Smooth muscle cell (in vitro differentiated cells): Measurements from ENCODE around the gene PRRC2B. TPM values are rescaled to one million over a fixed set of nuclear protein-coding genes. Genes with fewer than 3 reads are reported as not detected.
"Not testable (repeated sequence)": the region's sequence is repeated elsewhere in the genome, so short reads cannot be mapped to it uniquely, and the experiment has no call there.

Experiments
- DNase-seq: peaks from one replicate; lab custom pipeline; 2025; ENCODE audit not compliant: unreplicated experiment; lab: John Stamatoyannopoulos, UW
- H2AFZ ChIP-seq: fragments of 200-600 bp; sonication (generic); 2 replicates; pipeline ENCODE4 v1.6.0; 2016; ENCODE audit warnings: antibody characterized with exemption, low read depth, mild to moderate bottlenecking
- H3F3A ChIP-seq: fragments of 200-600 bp; sonication (generic); 2 replicates; pipeline ENCODE4 v1.6.0; 2017; ENCODE audit warnings: antibody characterized with exemption, low read depth
- H3K27ac ChIP-seq: fragments of 200-600 bp; sonication (generic); 2 replicates; pipeline ENCODE4 v1.5.1; 2016; ENCODE audit warnings: low read depth, mild to moderate bottlenecking
- H3K27me3 ChIP-seq: fragments of 200-600 bp; sonication (generic); 2 replicates; pipeline ENCODE4 v1.6.1; 2016; ENCODE audit warnings: low read depth, mild to moderate bottlenecking
- H3K36me3 ChIP-seq: fragments of 200-600 bp; sonication (generic); 2 replicates; pipeline ENCODE4 v1.5.1; 2016; ENCODE audit warnings: low read depth
- H3K4me1 ChIP-seq: fragments of 200-600 bp; sonication (generic); 2 replicates; pipeline ENCODE4 v1.5.1; 2016; ENCODE audit warnings: low read depth
- H3K4me2 ChIP-seq: fragments of 200-600 bp; sonication (generic); 2 replicates; pipeline ENCODE4 v1.6.0; 2016; ENCODE audit warnings: mild to moderate bottlenecking
- H3K4me3 ChIP-seq: fragments of 200-600 bp; sonication (generic); 2 replicates; pipeline ENCODE4 v1.5.1; 2016; ENCODE audit warnings: mild to moderate bottlenecking
- H3K79me2 ChIP-seq: fragments of 200-600 bp; sonication (generic); 2 replicates; pipeline ENCODE4 v1.6.0; 2016; ENCODE audit warnings: low read depth, mild to moderate bottlenecking
- H3K9ac ChIP-seq: fragments of 200-600 bp; sonication (generic); 2 replicates; pipeline ENCODE4 v1.6.0; 2016; ENCODE audit warnings: low read depth
- H3K9me3 ChIP-seq: fragments of 200-600 bp; sonication (generic); replicated peaks from 2 replicates; pipeline ENCODE4 v1.5.1; 2016; ENCODE audit warnings: low read depth
- H4K20me1 ChIP-seq: fragments of 200-600 bp; sonication (generic); 2 replicates; pipeline ENCODE4 v1.6.0; 2016; ENCODE audit warnings: low read depth
- CTCF ChIP-seq: fragments of 200-600 bp; sonication (generic); IDR thresholded peaks from 2 replicates; pipeline ENCODE4 v1.5.1; 2017; ENCODE audit warnings: borderline replicate concordance, mild to moderate bottlenecking, antibody characterized with exemption; ENCODE audit not compliant: insufficient read depth, poor library complexity, severe bottlenecking
- WGBS: methylation state at CpG from one replicate; pipeline ENCODE4 v1.1.7; 2016; ENCODE audit warnings: low lambda C conversion rate; 5-methylcytosine and 5-hydroxymethylcytosine counted together
- polyA plus RNA-seq: library from polyadenylated mRNA; unstranded; fragments of >200 nt; fragmentation: Nextera tagmentation; extraction: Ambion mirVana; gene quantifications from 2 replicates; pipeline ENCODE4 v1.2.1, GENCODE V29; 2016
- total RNA-seq: library from RNA; depleted of rRNA; stranded (reverse); fragments of >200 nt; gene quantifications from 2 replicates; pipeline ENCODE4 v1.2.3, GENCODE V29; 2014

Gene PRRC2B
- total and polyA plus RNA-seq, 2 experiments from 2014 or later: 38.6 to 97.2 TPM

- Histone ChIP-seq H3K4me2 (no peak overlapping the region), H3K79me2 (peaks cover 65% of the 10 kb centered on the region), H4K20me1 (peaks cover 88% of the 10 kb centered on the region), H2AFZ (no peak overlapping the region), H3K4me3 (no peak overlapping the region), H3K27ac (no peak overlapping the region), H3K9me3 (no peaks in the 10 kb centered on the region), H3K36me3 (peaks cover 13% of the 10 kb centered on the region), H3K27me3 (no peaks in the 10 kb centered on the region), H3K9ac (no peak overlapping the region), H3K4me1 (no peaks in the 10 kb centered on the region), H3F3A (peaks cover 6% of the 10 kb centered on the region)
- no peak for TF ChIP-seq CTCF
- no peak for DNase-seq
Observed at GRCh38 chr9:131454028-131454427, 60.1 kb downstream of the PRRC2B start.

- not testable (repeated sequence) for H3K9me3 ChIP-seq, H3K9ac ChIP-seq, H3K27ac ChIP-seq, H3K4me3 ChIP-seq, H3F3A ChIP-seq, H2AFZ ChIP-seq, H3K27me3 ChIP-seq, H3K4me1 ChIP-seq, DNase-seq, H3K36me3 ChIP-seq, H3K4me2 ChIP-seq
- Histone ChIP-seq H3K79me2 (peaks cover 59% of the 10 kb centered on the region), H4K20me1 (peaks cover 90% of the 10 kb centered on the region)
- WGBS: 99% methylated on average over 10 of the region's 10 CpGs
Observed at GRCh38 chr9:131455655-131456054, 61.8 kb downstream of the PRRC2B start.

- Histone ChIP-seq H3K4me2 (no peak overlapping the region), H3K27ac (no peak overlapping the region), H3K4me1 (no peaks in the 10 kb centered on the region), H3K9ac (no peak overlapping the region), H3K27me3 (no peaks in the 10 kb centered on the region), H3K36me3 (peaks cover 14% of the 10 kb centered on the region), H3F3A (peaks cover 6% of the 10 kb centered on the region), H3K79me2 (peaks cover 44% of the 10 kb centered on the region), H4K20me1 (peaks cover 83% of the 10 kb centered on the region), H2AFZ (no peak overlapping the region), H3K4me3 (no peak overlapping the region), H3K9me3 (no peaks in the 10 kb centered on the region)
- no peak for TF ChIP-seq CTCF
- 96% methylated on average over 10 of the region's 10 CpGs for WGBS
- no peak for DNase-seq
Observed at GRCh38 chr9:131457746-131458145, 63.9 kb downstream of the PRRC2B start.

- peaks cover 40% of the 10 kb centered on the region for H3K79me2 ChIP-seq
- no peaks in the 10 kb centered on the region for H3K27me3 ChIP-seq
- no peak for DNase-seq
- no peak overlapping the region for H3K27ac ChIP-seq
- peaks cover 83% of the 10 kb centered on the region for H4K20me1 ChIP-seq
- no peak overlapping the region for H3K9ac ChIP-seq
- H3K4me2 ChIP-seq: no peak overlapping the region
- no peaks in the 10 kb centered on the region for H3K9me3 ChIP-seq
- no peak overlapping the region for H3K4me3 ChIP-seq
- no peaks in the 10 kb centered on the region for H3K4me1 ChIP-seq
- H2AFZ ChIP-seq: no peak overlapping the region
- peaks cover 5% of the 10 kb centered on the region for H3F3A ChIP-seq
- H3K36me3 ChIP-seq: peaks cover 14% of the 10 kb centered on the region
- TF ChIP-seq CTCF: no peak
- 98% methylated on average over 10 of the region's 10 CpGs for WGBS
Observed at GRCh38 chr9:131459056-131459455, 65.2 kb downstream of the PRRC2B start.
